HG03135 (cell line): Measurements from ENCODE around the gene PRKD3.

Experiments used
- ATAC-seq: cut with Tn5 transposase; IDR thresholded peaks from one replicate; pipeline ENCODE4 v1.9.1; 2021; ENCODE audit warnings: mild to moderate bottlenecking, moderate library complexity; ENCODE audit not compliant: unreplicated experiment

Gene PRKD3

DNA sequence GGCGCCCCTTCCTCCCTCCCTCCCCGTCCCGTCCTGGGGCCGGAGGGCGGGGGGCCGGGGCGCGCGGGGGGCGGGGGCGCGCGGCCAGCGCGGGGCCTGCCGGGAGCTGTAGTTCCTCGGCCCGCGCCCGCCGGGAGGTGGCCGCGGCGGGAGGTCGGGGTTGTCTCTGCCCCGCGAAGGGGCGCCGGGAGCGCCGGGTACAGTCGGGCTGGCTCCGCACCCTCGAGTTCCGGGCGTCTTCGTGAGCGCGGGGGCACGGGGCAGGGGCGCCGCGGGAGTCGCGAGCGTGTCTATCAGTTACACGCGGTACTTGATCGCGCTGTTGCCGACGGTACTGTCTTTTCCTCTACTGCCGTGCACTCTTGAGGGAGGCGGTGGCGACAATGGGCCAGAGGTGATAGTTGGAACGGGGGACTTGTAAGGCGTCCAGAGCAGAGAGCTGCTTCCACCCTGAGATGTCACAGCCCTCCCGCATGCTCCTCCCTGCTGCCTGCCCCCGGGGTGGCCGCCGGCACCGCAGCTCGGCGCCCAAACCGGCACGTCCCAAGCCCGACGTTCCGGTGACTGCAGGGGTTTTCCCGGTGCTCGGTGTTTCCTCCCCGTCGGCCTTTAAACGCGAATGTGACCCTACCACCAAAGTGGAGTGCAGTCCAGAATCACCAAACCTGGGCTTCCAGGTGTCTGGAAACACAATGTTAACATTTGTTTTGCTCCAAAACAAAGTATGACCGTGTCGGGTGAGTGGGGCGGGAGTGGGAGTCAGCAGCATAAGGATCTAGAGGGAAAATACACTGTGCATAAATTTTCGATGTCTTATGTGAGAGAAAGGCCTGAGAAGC lies at the start of gene PRKD3:
PRKD3 (minus strand) TSS at position 48 of the 839 bp plus-strand sequence. CDS start 8,309 bp downstream, outside the sequence.
- ATAC-seq: peak; percentile 73

- no peak for ATAC-seq
Observed at GRCh38 chr2:37372000-37372399, 47.4 kb upstream of the PRKD3 start.

GRCh38 chr2:37370666-37371065 lies 46.0 kb upstream of the PRKD3 start:
- ATAC-seq: no peak

DNA sequence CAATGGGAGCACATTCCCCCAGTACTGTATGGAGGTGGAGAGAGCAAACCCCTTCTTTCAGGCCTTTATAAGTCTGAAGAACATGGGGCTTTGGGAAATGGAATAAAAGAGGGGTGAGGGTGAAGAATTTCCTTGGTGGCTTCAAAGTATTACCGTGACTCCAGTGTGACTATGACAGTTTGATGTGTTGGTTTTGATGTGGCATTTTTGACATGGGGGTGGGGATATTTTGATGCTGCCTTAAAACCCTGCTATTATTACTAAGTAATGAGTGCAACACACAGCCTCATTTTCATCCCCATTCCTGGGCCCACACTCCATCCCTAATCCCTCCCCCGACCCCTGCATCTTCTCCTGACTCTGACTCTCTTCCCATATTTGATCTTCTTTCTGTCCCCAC lies 43.4 kb upstream of the PRKD3 start:
- ATAC-seq: no peak

DNA sequence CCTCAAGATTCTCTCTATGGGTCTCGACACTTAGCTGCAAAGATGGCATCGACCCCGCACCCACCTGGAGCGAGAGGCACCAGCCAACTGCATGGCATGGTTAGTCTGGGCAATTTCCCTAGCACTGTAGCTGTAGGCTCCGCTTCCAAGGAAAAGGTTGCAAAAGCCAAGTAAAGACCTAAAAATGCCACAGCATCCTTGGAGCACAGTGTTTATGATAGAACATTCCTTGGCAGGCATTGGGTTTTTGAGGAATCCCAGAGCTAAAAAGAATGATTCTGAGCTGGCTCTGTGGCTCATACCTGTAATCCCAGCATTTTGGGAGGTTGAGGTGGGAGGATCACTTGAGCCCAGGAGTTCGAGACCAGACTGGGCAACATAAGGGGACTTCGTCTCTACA lies 42.7 kb upstream of the PRKD3 start:
- no peak for ATAC-seq

GRCh38 chr2:37366773-37367172 lies 42.1 kb upstream of the PRKD3 start:
- no peak for ATAC-seq

DNA sequence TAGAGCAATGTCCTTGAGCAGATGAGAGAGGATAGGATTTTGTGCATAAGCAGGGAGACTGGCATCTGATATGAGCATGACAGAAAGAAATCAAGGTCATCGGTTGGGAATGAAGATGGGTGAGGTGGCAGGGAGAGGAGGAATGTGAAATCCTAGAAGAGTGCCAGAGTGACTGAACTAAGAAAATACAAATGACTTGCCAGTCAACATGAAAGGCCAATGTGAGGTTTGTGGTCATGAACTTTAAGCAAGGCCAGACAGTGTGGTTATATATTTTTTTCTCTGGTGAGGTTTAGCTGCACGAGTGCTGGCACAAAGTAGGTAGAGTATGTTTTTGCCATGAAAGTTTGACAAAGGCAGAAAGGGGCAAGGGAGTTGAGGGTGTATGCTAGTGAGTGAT lies 41.0 kb upstream of the PRKD3 start:
- ATAC-seq: no peak

DNA sequence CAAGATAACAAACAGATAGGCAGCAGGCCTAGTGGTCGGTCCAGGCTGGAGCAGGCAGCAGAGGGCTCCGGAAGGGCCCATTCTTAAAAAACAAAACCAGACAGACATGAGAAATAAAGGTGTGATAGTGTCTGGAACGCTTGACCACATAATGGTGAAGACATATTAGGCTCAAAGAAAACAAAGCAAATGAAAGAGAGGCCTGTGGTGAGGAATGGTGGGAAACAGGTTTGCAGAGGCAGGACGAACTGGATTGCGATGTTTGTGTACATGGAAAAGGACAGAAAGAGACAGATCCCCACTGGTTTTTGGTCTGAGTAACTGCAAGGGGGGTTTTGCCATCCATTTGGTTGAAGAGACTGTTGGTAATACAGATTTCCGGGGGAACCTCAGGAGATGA lies 39.7 kb upstream of the PRKD3 start:
- no peak for ATAC-seq

DNA sequence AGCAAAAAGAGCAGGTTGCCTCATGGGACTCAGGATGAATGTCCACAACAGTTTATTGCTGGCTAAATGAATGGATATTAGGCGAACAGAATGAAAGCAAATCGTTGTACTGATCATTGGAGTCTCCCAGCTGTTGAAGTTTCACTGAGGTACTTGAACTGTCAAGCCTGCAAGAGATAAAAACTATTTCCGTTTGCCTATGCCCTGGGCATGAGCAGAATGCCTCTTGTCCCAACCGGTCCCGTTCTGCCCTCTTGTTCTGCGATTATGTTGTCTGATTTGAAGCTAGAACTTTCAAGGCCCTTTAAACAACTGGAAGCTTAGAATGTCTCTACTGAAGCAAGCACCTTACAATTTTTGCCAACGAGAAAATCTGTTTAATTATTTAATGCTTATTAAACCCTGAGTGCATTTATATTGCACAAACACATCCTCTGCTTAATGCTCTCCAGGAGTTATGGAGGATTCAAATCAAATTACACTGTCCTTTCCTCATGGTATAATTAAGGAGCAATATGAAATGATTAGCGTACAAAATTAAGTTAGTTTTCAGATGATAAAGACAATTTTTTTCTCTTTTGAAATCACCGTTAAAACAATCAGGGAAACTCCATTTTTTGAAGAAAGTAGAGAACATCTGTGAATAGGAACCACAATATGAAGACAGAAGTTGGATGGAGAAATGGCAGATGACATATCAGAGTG lies 37.5 kb upstream of the PRKD3 start:
- ATAC-seq: no peak

DNA sequence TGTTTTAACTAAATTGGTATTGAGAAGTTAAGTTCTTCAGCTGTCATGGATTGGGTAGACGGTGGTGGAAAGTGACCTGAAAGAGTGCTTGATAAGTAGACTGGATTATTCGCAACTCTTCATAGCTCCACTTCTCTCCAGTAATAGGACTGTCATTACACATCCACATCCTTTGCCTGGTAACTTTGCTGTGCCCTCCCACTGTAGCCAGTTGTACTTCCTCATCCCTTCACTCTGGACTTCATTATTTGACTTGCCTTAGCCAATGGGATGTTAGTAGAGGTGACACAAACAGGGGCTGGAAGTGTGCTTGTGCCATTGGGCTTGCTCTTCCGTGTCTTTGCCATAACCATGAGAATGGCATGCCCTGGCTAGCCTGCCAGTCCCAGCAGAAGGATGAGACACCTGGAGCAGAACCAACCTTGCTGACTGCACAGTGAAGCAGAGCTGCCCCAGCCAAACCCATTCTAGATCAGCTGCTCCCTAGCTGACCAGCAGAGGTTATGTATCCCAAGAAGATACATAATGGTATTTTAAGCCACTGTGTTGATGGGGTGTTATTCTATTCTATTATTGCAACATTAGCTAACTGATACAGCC lies 36.7 kb upstream of the PRKD3 start:
- no peak for ATAC-seq

GRCh38 chr2:37358466-37358865 lies 33.8 kb upstream of the PRKD3 start:
- ATAC-seq: no peak

DNA sequence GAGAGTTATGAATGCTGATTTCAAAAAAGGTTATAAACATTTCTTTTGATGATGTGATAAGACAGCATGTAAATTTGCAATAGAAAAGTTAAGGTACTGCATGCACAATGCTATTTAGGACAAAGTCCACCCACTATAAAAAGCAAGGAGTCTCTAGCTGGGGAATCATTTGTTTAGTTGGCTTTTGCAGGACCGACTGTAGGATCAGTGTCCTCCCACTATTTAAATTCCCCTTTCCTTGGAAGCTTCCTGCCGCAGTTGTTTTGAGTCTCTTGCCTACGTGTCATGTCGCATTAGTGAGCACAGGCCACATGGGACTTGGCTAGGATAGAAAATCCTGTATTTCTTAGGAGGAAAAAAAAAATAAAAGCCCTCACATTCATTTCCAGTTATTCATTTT lies 32.9 kb upstream of the PRKD3 start:
- no peak for ATAC-seq

DNA sequence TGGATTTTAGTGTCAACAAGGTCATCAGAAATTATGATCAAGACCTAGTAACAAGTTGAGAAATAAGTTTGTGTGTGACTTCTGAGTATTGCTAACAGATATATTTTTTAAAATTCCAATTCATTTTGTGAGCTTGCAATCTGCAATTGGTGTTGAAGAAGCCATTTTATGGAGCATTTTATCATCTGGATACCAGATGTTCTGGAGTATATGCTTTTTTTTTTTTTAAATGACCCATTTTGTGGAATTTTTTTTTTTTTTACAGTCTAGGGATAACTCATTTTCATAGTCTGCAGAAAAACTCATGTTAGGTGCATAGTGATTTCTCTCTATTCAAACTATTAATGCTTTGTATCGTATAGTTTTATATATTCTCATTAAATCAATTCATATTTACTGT lies 32.4 kb upstream of the PRKD3 start:
- ATAC-seq: no peak

DNA sequence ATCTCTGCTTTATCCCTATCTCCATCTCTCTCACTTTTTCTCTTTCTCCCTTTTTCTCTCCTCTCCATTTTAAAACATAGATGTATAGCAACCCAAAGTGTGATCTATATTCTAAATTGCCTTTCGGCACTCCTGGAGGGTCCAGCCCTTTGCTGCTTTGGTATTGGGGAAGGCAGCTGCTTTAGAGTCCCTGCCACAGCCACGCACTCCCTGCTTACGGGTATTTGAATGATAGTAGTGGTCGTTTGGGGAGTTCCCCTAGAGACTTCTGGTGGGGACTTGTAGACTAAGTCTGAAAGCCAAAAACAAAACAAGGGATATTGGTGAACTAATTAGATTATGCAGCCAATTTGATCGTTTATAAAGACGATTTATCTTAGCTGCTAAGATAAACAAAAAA lies 31.7 kb upstream of the PRKD3 start:
- ATAC-seq: no peak

DNA sequence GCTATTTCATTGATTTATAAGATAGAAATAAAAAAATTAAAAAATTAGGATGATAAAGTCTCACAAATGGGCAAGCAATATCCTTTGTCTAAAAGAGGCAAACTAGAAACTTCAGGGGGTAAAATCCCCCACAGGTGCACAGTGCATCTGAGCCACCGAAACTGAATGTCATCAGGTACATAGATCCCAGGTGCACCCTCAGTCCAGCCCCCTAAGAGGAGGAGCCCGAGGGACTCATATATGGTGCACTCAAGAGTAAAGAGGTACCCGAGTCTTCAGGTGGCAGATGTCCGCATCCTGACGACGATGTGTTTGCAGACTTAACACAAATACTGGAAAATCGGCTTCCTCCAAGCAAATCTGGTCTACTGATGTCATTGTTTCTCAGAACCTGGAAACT lies 31.1 kb upstream of the PRKD3 start:
- ATAC-seq: no peak

GRCh38 chr2:37354531-37354930 lies 29.9 kb upstream of the PRKD3 start:
- no peak for ATAC-seq

DNA sequence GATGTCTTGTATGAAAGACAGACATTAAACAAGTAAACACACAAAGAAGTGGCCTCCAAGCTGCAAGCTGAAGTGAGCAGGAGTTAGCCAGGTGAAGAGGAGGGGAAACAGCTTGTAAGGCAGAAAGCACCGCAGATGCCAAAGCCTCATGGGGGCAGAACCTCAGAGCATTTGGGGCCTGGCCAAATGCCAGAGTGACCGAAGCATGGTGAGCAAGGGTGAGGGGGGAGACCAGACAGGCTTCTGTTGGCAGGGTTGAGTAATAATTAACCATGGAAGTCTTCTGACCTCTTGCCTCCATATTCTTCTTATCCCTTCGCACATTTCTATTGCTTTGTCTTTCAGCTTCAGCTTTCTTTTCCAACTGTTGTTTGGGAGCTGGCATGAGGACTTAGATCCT lies 25.4 kb upstream of the PRKD3 start:
- peak; percentile 52 for ATAC-seq

- peak; percentile 49 for ATAC-seq
Observed at GRCh38 chr2:37349231-37349860, 24.7 kb upstream of the PRKD3 start.

- ATAC-seq: no peak
Observed at GRCh38 chr2:37348155-37348554, 23.5 kb upstream of the PRKD3 start.

- no peak for ATAC-seq
Observed at GRCh38 chr2:37344453-37345361, 20.1 kb upstream of the PRKD3 start, which contains the start of gene QPCT. QPCT (plus strand) TSS chr2:37344630; CDS start chr2:37344732, 102 bp downstream.
